Effector memory CD4-positive, alpha-beta T cell (primary cell): Measurements from ENCODE around the gene ZNF865.

Source experiments
- DNase-seq, 3 donors: peaks; one replicate each; pipeline ENCODE4 v3.0.0-alpha.2; 2020
- H3K27ac ChIP-seq: 2 replicates; pipeline ENCODE4 v1.7.0; 2013; ENCODE audit warnings: mild to moderate bottlenecking, low read length, moderate library complexity; ENCODE audit not compliant: insufficient read depth, poor library complexity, severe bottlenecking
- H3K27me3 ChIP-seq: replicated peaks from 2 replicates; pipeline ENCODE4 v1.7.0; 2013; ENCODE audit warnings: mild to moderate bottlenecking, low read length; ENCODE audit not compliant: insufficient read depth, control insufficient read depth, poor library complexity, severe bottlenecking
- H3K36me3 ChIP-seq: 2 replicates; pipeline ENCODE4 v1.7.0; 2013; ENCODE audit warnings: mild to moderate bottlenecking, low read length, moderate library complexity; ENCODE audit not compliant: control insufficient read depth, insufficient read depth
- H3K4me1 ChIP-seq: 2 replicates; pipeline ENCODE4 v1.7.0; 2013; ENCODE audit warnings: low read length, mild to moderate bottlenecking; ENCODE audit not compliant: control insufficient read depth, insufficient read depth, poor library complexity, severe bottlenecking
- H3K4me3 ChIP-seq: 2 replicates; pipeline ENCODE4 v1.7.0; 2013; ENCODE audit warnings: low read length, low read depth, mild to moderate bottlenecking; ENCODE audit not compliant: insufficient read depth, poor library complexity, severe bottlenecking
- H3K9me3 ChIP-seq: 2 replicates; pipeline ENCODE4 v1.7.0; 2013; ENCODE audit warnings: mild to moderate bottlenecking, low read length, moderate library complexity; ENCODE audit not compliant: control insufficient read depth

Gene ZNF865

GRCh38 chr19:55615543-55616394 is 10.3 kb downstream of the ZNF865 start:
- DNase-seq: no peak
- Histone ChIP-seq H3K4me3 (no peak overlapping the region), H3K4me1 (no peaks in the 10 kb centered on the region), H3K9me3 (no peaks in the 10 kb centered on the region), H3K36me3 (peaks cover 11% of the 10 kb centered on the region), H3K27me3 (no peaks in the 10 kb centered on the region), H3K27ac (no peak overlapping the region)

- no peak for DNase-seq
Observed at GRCh38 chr19:55616395-55616875, 11.0 kb downstream of the ZNF865 start.

GRCh38 chr19:55617426-55617825 is 12.0 kb downstream of the ZNF865 start:
- no peaks in the 10 kb centered on the region for H3K4me1 ChIP-seq
- H3K9me3 ChIP-seq: no peaks in the 10 kb centered on the region
- H3K27ac ChIP-seq: no peak overlapping the region
- no peaks in the 10 kb centered on the region for H3K27me3 ChIP-seq
- H3K36me3 ChIP-seq: peaks cover 15% of the 10 kb centered on the region
- H3K4me3 ChIP-seq: no peak overlapping the region
- no peak for DNase-seq

More at GRCh38 chr19:55616395-55616875, 11.0 kb downstream of the ZNF865 start:
- H3K9me3 ChIP-seq: no peaks in the 10 kb centered on the region
- H3K36me3 ChIP-seq: peaks cover 15% of the 10 kb centered on the region
- H3K4me1 ChIP-seq: no peaks in the 10 kb centered on the region
- no peaks in the 10 kb centered on the region for H3K27me3 ChIP-seq
- no peak overlapping the region for H3K4me3 ChIP-seq
- no peak overlapping the region for H3K27ac ChIP-seq

GRCh38 chr19:55618426-55618825 is 13.0 kb downstream of the ZNF865 start:
- no peaks in the 10 kb centered on the region for H3K4me1 ChIP-seq
- H3K27ac ChIP-seq: no peak overlapping the region
- no peak for DNase-seq
- no peaks in the 10 kb centered on the region for H3K27me3 ChIP-seq
- H3K36me3 ChIP-seq: peaks cover 15% of the 10 kb centered on the region
- no peak overlapping the region for H3K4me3 ChIP-seq
- no peaks in the 10 kb centered on the region for H3K9me3 ChIP-seq

GRCh38 chr19:55619286-55619685 is 13.8 kb downstream of the ZNF865 start:
- no peaks in the 10 kb centered on the region for H3K27me3 ChIP-seq
- no peaks in the 10 kb centered on the region for H3K9me3 ChIP-seq
- H3K36me3 ChIP-seq: peaks cover 15% of the 10 kb centered on the region
- H3K4me3 ChIP-seq: no peak overlapping the region
- H3K4me1 ChIP-seq: no peaks in the 10 kb centered on the region
- no peak overlapping the region for H3K27ac ChIP-seq
- DNase-seq: no peak

GRCh38 chr19:55620410-55621204 is 15.2 kb downstream of the ZNF865 start:
- H3K9me3 ChIP-seq: no peaks in the 10 kb centered on the region
- no peak for DNase-seq
- H3K4me3 ChIP-seq: no peak overlapping the region
- no peak overlapping the region for H3K27ac ChIP-seq
- no peaks in the 10 kb centered on the region for H3K27me3 ChIP-seq
- no peaks in the 10 kb centered on the region for H3K4me1 ChIP-seq
- peaks cover 15% of the 10 kb centered on the region for H3K36me3 ChIP-seq

- Histone ChIP-seq H3K36me3 (peaks cover 11% of the 10 kb centered on the region), H3K4me3 (no peak overlapping the region), H3K4me1 (peaks cover 5% of the 10 kb centered on the region), H3K27me3 (no peaks in the 10 kb centered on the region), H3K27ac (no peak overlapping the region), H3K9me3 (no peaks in the 10 kb centered on the region)
- DNase-seq: no peak
Observed at GRCh38 chr19:55621205-55621672, 15.8 kb downstream of the ZNF865 start.

GRCh38 chr19:55621673-55622231 is 16.3 kb downstream of the ZNF865 start:
- Histone ChIP-seq H3K27me3 (no peaks in the 10 kb centered on the region), H3K4me3 (no peak overlapping the region), H3K4me1 (peaks cover 9% of the 10 kb centered on the region), H3K9me3 (no peaks in the 10 kb centered on the region), H3K27ac (no peak overlapping the region), H3K36me3 (peaks cover 6% of the 10 kb centered on the region)
- no peak for DNase-seq

GRCh38 chr19:55622242-55622969 is 17.0 kb downstream of the ZNF865 start:
- H3K9me3 ChIP-seq: no peaks in the 10 kb centered on the region
- DNase-seq: no peak
- H3K4me3 ChIP-seq: no peak overlapping the region

More at GRCh38 chr19:55622242-55622969, 17.0 kb downstream of the ZNF865 start:
- Histone ChIP-seq H3K27ac (no peak overlapping the region), H3K4me1 (peaks cover 14% of the 10 kb centered on the region), H3K27me3 (no peaks in the 10 kb centered on the region), H3K36me3 (peaks cover 4% of the 10 kb centered on the region)
